SK-N-SH treated with all-trans-retinoic acid at 6 μM for 48 hours (cell line): ENCODE results near the gene TBXA2R.

ENCODE experiments used
- ATAC-seq: fragments of 200-7000 bp; cut with Tn5 transposase; 3 replicates; pipeline ENCODE4 v1.9.1; 2020; ENCODE audit warnings: mild to moderate bottlenecking, moderate library complexity
- ARNTL ChIP-seq: fragments of 450-650 bp; formaldehyde crosslinking; IDR thresholded peaks from 2 replicates; pipeline ENCODE4 v1.5.0; 2020; ENCODE audit warnings: low read depth, mild to moderate bottlenecking, moderate library complexity, borderline replicate concordance
- BACH2 ChIP-seq: fragments of 250-450 bp; sonication (Bioruptor Pico); IDR thresholded peaks from 2 replicates; pipeline ENCODE4 v1.9.0; 2021; ENCODE audit warnings: mild to moderate bottlenecking, borderline replicate concordance
- CSDC2 ChIP-seq: fragments of 250-450 bp; sonication (Bioruptor Pico); IDR thresholded peaks from 2 replicates; pipeline ENCODE4 v1.5.0; 2020; ENCODE audit warnings: mild to moderate bottlenecking, moderate library complexity
- ESRRG ChIP-seq: fragments of 250-450 bp; sonication (Bioruptor Pico); IDR thresholded peaks from 2 replicates; pipeline ENCODE4 v1.6.1; 2021; ENCODE audit warnings: mild to moderate bottlenecking
- GLIS3 ChIP-seq: fragments of 250-450 bp; sonication (Bioruptor Pico); IDR thresholded peaks from 2 replicates; pipeline ENCODE4 v1.5.0; 2020; ENCODE audit warnings: mild to moderate bottlenecking, moderate library complexity
- ISL1 ChIP-seq: fragments of 250-450 bp; sonication (Bioruptor Pico); IDR thresholded peaks from 2 replicates; pipeline ENCODE4 v2.1.2; 2022; ENCODE audit warnings: mild to moderate bottlenecking, moderate library complexity
- PPARA ChIP-seq: fragments of 250-450 bp; sonication (Bioruptor Pico); IDR thresholded peaks from 2 replicates; pipeline ENCODE4 v1.5.0; 2020; ENCODE audit warnings: mild to moderate bottlenecking, borderline replicate concordance
- RARB ChIP-seq: fragments of 250-450 bp; sonication (Bioruptor Pico); IDR thresholded peaks from 2 replicates; pipeline ENCODE4 v1.8.0; 2021; ENCODE audit warnings: mild to moderate bottlenecking, moderate library complexity
- TCF4 ChIP-seq: fragments of 250-450 bp; sonication (Bioruptor Pico); IDR thresholded peaks from 2 replicates; pipeline ENCODE4 v1.8.0; 2021; ENCODE audit warnings: mild to moderate bottlenecking, moderate library complexity, borderline replicate concordance
- TOX ChIP-seq: fragments of 250-450 bp; sonication (Bioruptor Pico); IDR thresholded peaks from 2 replicates; pipeline ENCODE4 v1.8.0; 2021; ENCODE audit warnings: mild to moderate bottlenecking, moderate library complexity, borderline replicate concordance
- ZC3H10 ChIP-seq: fragments of 250-450 bp; sonication (Bioruptor Pico); IDR thresholded peaks from 2 replicates; pipeline ENCODE4 v1.5.1; 2021; ENCODE audit warnings: mild to moderate bottlenecking, moderate library complexity
- ZFP3 ChIP-seq: fragments of 250-450 bp; sonication (Bioruptor Pico); IDR thresholded peaks from 2 replicates; pipeline ENCODE4 v1.5.0; 2020; ENCODE audit warnings: mild to moderate bottlenecking, moderate library complexity
- ZNF565 ChIP-seq: fragments of 450-650 bp; formaldehyde crosslinking; conservative IDR thresholded peaks from 2 replicates; pipeline ENCODE4 v1.5.0; 2020; ENCODE audit warnings: low read depth, mild to moderate bottlenecking, moderate library complexity
- ZNF70 ChIP-seq: fragments of 450-650 bp; formaldehyde crosslinking; IDR thresholded peaks from 2 replicates; pipeline ENCODE4 v1.5.0; 2020; ENCODE audit warnings: mild to moderate bottlenecking, moderate library complexity
- ZNF8 ChIP-seq: fragments of 450-650 bp; formaldehyde crosslinking; IDR thresholded peaks from 2 replicates; pipeline ENCODE4 v1.5.0; 2020; ENCODE audit warnings: mild to moderate bottlenecking, moderate library complexity
- TF ChIP-seq, protein P1 (sequence below): fragments of 250-450 bp; sonication (Bioruptor Pico); IDR thresholded peaks from 2 replicates; pipeline ENCODE4 v1.5.0; 2020; ENCODE audit warnings: mild to moderate bottlenecking, moderate library complexity
- TF ChIP-seq, protein P2 (sequence below): fragments of 250-450 bp; sonication (Bioruptor Pico); IDR thresholded peaks from 2 replicates; pipeline ENCODE4 v1.5.1; 2021; ENCODE audit warnings: mild to moderate bottlenecking, moderate library complexity
- TF ChIP-seq, protein P3 (sequence below): fragments of 250-450 bp; sonication (Bioruptor Pico); IDR thresholded peaks from 2 replicates; pipeline ENCODE4 v1.5.1; 2020; ENCODE audit warnings: low read depth, mild to moderate bottlenecking, moderate library complexity
- TF ChIP-seq, protein P4 (sequence below): fragments of 250-450 bp; sonication (Bioruptor Pico); IDR thresholded peaks from 2 replicates; pipeline ENCODE4 v1.8.0; 2021; ENCODE audit warnings: low read depth, mild to moderate bottlenecking, moderate library complexity, borderline replicate concordance
- TF ChIP-seq, protein P5 (sequence below): fragments of 250-450 bp; sonication (Bioruptor Pico); IDR thresholded peaks from 2 replicates; pipeline ENCODE4 v1.8.0; 2020; ENCODE audit warnings: mild to moderate bottlenecking, moderate library complexity, borderline replicate concordance

Gene TBXA2R

DNA sequence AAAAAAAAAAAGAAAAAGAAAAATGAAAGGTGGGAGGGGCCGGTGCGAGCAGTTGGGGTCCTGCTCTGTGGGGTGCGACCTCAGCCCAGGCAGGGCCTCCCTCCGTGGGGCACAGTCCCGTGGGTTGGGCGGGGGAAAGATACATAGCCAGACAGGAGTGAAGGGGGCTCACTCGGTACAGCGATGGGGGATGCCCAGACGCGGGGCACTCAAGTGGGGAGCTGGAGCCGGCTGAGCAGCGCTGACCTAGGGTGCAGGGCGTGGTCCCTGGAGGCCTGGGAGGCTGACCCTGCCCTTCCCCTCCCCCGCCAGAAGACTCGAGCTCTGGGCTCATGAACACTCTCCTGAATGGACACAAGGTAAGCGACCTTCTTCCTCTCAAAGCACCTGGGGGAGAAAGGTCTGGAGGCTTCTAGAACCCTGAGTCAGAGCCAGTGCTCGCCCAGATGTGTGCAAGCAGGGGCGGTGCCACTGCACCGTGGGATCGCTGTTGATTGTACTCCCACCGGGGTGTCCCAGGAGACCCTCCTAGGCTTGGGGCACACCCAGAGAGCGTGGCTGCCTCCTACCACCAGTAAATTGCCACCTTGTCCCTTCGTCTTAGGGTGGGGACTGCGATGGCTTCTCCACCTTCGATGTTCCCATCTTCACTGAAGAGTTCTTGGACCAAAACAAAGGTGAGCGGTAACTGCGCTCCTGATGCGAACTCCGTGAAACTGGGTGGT, 30.6 kb downstream of the TBXA2R start:
- no peak for TF ChIP-seq TCF4 (CRISPR knock-in tag)
- no peak for TF ChIP-seq PPARA
- TF ChIP-seq, protein P1, sequence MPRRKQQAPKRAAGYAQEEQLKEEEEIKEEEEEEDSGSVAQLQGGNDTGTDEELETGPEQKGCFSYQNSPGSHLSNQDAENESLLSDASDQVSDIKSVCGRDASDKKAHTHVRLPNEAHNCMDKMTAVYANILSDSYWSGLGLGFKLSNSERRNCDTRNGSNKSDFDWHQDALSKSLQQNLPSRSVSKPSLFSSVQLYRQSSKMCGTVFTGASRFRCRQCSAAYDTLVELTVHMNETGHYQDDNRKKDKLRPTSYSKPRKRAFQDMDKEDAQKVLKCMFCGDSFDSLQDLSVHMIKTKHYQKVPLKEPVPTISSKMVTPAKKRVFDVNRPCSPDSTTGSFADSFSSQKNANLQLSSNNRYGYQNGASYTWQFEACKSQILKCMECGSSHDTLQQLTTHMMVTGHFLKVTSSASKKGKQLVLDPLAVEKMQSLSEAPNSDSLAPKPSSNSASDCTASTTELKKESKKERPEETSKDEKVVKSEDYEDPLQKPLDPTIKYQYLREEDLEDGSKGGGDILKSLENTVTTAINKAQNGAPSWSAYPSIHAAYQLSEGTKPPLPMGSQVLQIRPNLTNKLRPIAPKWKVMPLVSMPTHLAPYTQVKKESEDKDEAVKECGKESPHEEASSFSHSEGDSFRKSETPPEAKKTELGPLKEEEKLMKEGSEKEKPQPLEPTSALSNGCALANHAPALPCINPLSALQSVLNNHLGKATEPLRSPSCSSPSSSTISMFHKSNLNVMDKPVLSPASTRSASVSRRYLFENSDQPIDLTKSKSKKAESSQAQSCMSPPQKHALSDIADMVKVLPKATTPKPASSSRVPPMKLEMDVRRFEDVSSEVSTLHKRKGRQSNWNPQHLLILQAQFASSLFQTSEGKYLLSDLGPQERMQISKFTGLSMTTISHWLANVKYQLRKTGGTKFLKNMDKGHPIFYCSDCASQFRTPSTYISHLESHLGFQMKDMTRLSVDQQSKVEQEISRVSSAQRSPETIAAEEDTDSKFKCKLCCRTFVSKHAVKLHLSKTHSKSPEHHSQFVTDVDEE (CRISPR knock-in tag): no peak
- no peak for TF ChIP-seq ZFP3 (CRISPR knock-in tag)
- TF ChIP-seq ESRRG (CRISPR knock-in tag): no peak
- TF ChIP-seq TOX (CRISPR knock-in tag): no peak
- ATAC-seq: no peak

DNA sequence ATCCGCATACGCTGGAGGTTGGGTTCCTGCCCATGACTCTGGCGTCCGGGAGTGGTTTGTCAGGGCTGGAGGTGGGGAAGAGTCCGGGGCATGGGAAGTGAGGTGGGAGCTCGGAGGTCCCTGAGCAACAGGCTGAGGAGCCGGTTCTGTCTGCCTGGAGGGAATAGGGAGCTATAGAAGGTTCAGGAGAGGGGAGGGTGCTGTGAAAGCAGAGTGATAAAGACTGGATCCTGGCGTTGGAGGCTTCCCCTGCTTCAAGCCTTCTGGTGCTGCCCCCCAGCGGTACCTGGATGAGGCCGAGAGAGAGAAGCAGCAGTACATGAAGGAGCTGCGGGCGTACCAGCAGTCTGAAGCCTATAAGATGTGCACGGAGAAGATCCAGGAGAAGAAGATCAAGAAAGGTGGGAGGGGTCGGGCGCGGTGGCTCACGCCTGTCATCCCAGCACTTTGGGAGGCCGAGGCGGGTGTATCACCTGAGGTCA, 31.4 kb downstream of the TBXA2R start:
- no peak for ATAC-seq
- TF ChIP-seq ESRRG (CRISPR knock-in tag): no peak
- no peak for TF ChIP-seq RARB (CRISPR knock-in tag)
- no peak for TF ChIP-seq ZNF565 (CRISPR knock-in tag)
- no peak for TF ChIP-seq TOX (CRISPR knock-in tag)
- TF ChIP-seq ISL1 (CRISPR knock-in tag): no peak
- no peak for TF ChIP-seq ZFP3 (CRISPR knock-in tag)
- TF ChIP-seq, protein P1 (CRISPR knock-in tag): no peak
- no peak for TF ChIP-seq ZNF8 (CRISPR knock-in tag)
- TF ChIP-seq, protein P2, sequence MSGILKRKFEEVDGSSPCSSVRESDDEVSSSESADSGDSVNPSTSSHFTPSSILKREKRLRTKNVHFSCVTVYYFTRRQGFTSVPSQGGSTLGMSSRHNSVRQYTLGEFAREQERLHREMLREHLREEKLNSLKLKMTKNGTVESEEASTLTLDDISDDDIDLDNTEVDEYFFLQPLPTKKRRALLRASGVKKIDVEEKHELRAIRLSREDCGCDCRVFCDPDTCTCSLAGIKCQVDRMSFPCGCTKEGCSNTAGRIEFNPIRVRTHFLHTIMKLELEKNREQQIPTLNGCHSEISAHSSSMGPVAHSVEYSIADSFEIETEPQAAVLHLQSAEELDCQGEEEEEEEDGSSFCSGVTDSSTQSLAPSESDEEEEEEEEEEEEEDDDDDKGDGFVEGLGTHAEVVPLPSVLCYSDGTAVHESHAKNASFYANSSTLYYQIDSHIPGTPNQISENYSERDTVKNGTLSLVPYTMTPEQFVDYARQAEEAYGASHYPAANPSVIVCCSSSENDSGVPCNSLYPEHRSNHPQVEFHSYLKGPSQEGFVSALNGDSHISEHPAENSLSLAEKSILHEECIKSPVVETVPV (CRISPR knock-in tag): no peak
- TF ChIP-seq, protein P3, sequence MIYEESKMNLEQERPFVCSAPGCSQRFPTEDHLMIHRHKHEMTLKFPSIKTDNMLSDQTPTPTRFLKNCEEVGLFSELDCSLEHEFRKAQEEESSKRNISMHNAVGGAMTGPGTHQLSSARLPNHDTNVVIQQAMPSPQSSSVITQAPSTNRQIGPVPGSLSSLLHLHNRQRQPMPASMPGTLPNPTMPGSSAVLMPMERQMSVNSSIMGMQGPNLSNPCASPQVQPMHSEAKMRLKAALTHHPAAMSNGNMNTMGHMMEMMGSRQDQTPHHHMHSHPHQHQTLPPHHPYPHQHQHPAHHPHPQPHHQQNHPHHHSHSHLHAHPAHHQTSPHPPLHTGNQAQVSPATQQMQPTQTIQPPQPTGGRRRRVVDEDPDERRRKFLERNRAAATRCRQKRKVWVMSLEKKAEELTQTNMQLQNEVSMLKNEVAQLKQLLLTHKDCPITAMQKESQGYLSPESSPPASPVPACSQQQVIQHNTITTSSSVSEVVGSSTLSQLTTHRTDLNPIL (CRISPR knock-in tag): no peak
- no peak for TF ChIP-seq PPARA
- TF ChIP-seq ZNF70: no peak
- TF ChIP-seq, protein P4, sequence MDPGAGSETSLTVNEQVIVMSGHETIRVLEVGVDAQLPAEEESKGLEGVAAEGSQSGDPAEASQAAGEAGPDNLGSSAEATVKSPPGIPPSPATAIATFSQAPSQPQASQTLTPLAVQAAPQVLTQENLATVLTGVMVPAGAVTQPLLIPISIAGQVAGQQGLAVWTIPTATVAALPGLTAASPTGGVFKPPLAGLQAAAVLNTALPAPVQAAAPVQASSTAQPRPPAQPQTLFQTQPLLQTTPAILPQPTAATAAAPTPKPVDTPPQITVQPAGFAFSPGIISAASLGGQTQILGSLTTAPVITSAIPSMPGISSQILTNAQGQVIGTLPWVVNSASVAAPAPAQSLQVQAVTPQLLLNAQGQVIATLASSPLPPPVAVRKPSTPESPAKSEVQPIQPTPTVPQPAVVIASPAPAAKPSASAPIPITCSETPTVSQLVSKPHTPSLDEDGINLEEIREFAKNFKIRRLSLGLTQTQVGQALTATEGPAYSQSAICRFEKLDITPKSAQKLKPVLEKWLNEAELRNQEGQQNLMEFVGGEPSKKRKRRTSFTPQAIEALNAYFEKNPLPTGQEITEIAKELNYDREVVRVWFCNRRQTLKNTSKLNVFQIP (CRISPR knock-in tag): no peak
- TF ChIP-seq, protein P5, sequence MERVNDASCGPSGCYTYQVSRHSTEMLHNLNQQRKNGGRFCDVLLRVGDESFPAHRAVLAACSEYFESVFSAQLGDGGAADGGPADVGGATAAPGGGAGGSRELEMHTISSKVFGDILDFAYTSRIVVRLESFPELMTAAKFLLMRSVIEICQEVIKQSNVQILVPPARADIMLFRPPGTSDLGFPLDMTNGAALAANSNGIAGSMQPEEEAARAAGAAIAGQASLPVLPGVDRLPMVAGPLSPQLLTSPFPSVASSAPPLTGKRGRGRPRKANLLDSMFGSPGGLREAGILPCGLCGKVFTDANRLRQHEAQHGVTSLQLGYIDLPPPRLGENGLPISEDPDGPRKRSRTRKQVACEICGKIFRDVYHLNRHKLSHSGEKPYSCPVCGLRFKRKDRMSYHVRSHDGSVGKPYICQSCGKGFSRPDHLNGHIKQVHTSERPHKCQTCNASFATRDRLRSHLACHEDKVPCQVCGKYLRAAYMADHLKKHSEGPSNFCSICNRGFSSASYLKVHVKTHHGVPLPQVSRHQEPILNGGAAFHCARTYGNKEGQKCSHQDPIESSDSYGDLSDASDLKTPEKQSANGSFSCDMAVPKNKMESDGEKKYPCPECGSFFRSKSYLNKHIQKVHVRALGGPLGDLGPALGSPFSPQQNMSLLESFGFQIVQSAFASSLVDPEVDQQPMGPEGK: no peak
- no peak for TF ChIP-seq ARNTL (CRISPR knock-in tag)
- TF ChIP-seq BACH2 (CRISPR knock-in tag): no peak
- no peak for TF ChIP-seq TCF4 (CRISPR knock-in tag)
- TF ChIP-seq ZC3H10 (CRISPR knock-in tag): no peak
- TF ChIP-seq GLIS3 (CRISPR knock-in tag): no peak
- TF ChIP-seq CSDC2 (CRISPR knock-in tag): no peak
